IMR-90 (cell line): ENCODE data around the gene ANKRD53. TPM values are rescaled to one million over a fixed set of nuclear protein-coding genes. Genes with fewer than 3 reads are reported as not detected.

Source experiments
- ATAC-seq: fragments of 200-7000 bp; cut with Tn5 transposase; 2 replicates; pipeline ENCODE4 v1.9.1; 2020; ENCODE audit warnings: low read depth, mild to moderate bottlenecking, moderate library complexity
- BruUV-seq: library from RNA; stranded (reverse); fragments of 400-500 nt; replicated peaks from 2 replicates; lab custom pipeline; 2021; lab: Mats Ljungman, UMichigan
- CTCF ChIA-PET: fragments of 300-600 bp; formaldehyde crosslinking; extraction: SDS; loops from one replicate; lab custom pipeline; 2021; ENCODE audit warnings: antibody characterized with exemption; lab: Yijun Ruan, JAX
- POLR2A ChIA-PET: fragments of 300-600 bp; sonication (Branson Sonifier 250); formaldehyde crosslinking; loops from one replicate; lab custom pipeline; 2022; ENCODE audit warnings: antibody characterized with exemption; ENCODE audit not compliant: unreplicated experiment; lab: Charles Lee
- DNase-seq: peaks from one replicate; pipeline ENCODE4 v3.0.0; 2013
- H2AFZ ChIP-seq: replicated peaks from 2 replicates; pipeline ENCODE3; 2013; ENCODE audit warnings: low read length, mild to moderate bottlenecking; ENCODE audit not compliant: poor library complexity
- H2AK5ac ChIP-seq: 2 replicates; pipeline ENCODE4 v1.6.1; 2013; ENCODE audit warnings: low read depth, low read length, inconsistent platforms
- H2AK9ac ChIP-seq: replicated peaks from 2 replicates; pipeline ENCODE3; 2013; ENCODE audit warnings: mild to moderate bottlenecking, low read depth, low read length, moderate library complexity; ENCODE audit not compliant: poor library complexity
- H2BK120ac ChIP-seq: 2 replicates; pipeline ENCODE4 v1.6.1; 2013; ENCODE audit warnings: low read depth, low read length, inconsistent platforms
- H2BK15ac ChIP-seq: 3 replicates; pipeline ENCODE4 v1.6.1; 2013; ENCODE audit warnings: low read depth, low read length, inconsistent platforms
- H2BK20ac ChIP-seq: 2 replicates; pipeline ENCODE4 v1.6.1; 2013; ENCODE audit warnings: low read depth, mild to moderate bottlenecking, inconsistent platforms, low read length, moderate library complexity
- H2BK5ac ChIP-seq: 2 replicates; pipeline ENCODE4 v1.6.1; 2013; ENCODE audit warnings: mild to moderate bottlenecking, low read depth, low read length, inconsistent platforms; ENCODE audit not compliant: poor library complexity, severe bottlenecking
- H3K14ac ChIP-seq: replicated peaks from 2 replicates; pipeline ENCODE4 v1.6.1; 2013; ENCODE audit warnings: low read depth, low read length, inconsistent platforms
- H3K18ac ChIP-seq: 2 replicates; pipeline ENCODE4 v1.6.1; 2013; ENCODE audit warnings: low read depth, low read length, control low read depth
- H3K23ac ChIP-seq: 2 replicates; pipeline ENCODE4 v1.6.1; 2013; ENCODE audit warnings: low read depth, low read length, inconsistent platforms
- H3K27ac ChIP-seq: 2 replicates; pipeline ENCODE4 v1.5.1; 2013; ENCODE audit warnings: mild to moderate bottlenecking, control low read depth, low read length; ENCODE audit not compliant: insufficient read depth
- H3K27me3 ChIP-seq: 2 replicates; pipeline ENCODE4 v1.6.1; 2013; ENCODE audit warnings: low read length; ENCODE audit not compliant: control insufficient read depth, insufficient read depth
- H3K36me3 ChIP-seq: 2 replicates; pipeline ENCODE4 v1.6.1; 2013; ENCODE audit warnings: low read length, mixed read lengths; ENCODE audit not compliant: control insufficient read depth, insufficient read depth
- H3K4ac ChIP-seq: 2 replicates; pipeline ENCODE4 v1.6.1; 2013; ENCODE audit warnings: low read depth, low read length, inconsistent platforms
- H3K4me1 ChIP-seq: 2 replicates; pipeline ENCODE4 v1.6.1; 2013; ENCODE audit warnings: low read length, mixed read lengths; ENCODE audit not compliant: control insufficient read depth, insufficient read depth
- H3K4me2 ChIP-seq: 2 replicates; pipeline ENCODE4 v1.6.1; 2013; ENCODE audit warnings: low read depth, mild to moderate bottlenecking, control low read depth, low read length, moderate library complexity
- H3K4me3 ChIP-seq: 2 replicates; pipeline ENCODE4 v1.5.1; 2013; ENCODE audit warnings: low read depth, mild to moderate bottlenecking, control low read depth, low read length, moderate library complexity; ENCODE audit not compliant: insufficient read depth
- H3K56ac ChIP-seq: 2 replicates; pipeline ENCODE4 v1.6.1; 2013; ENCODE audit warnings: low read length, inconsistent platforms; ENCODE audit not compliant: insufficient read depth; ENCODE audit errors: extremely low read depth
- H3K79me1 ChIP-seq, 2 experiments: 2 replicates each; pipeline ENCODE4 v1.6.1; 2013; ENCODE audit warnings: low read length in 2 of 2, inconsistent platforms in 1 of 2, low read depth in 1 of 2
- H3K9ac ChIP-seq: 2 replicates; pipeline ENCODE4 v1.6.1; 2013; ENCODE audit warnings: low read depth, low read length, control low read depth
- H3K9me1 ChIP-seq: 2 replicates; pipeline ENCODE4 v1.6.1; 2013; ENCODE audit warnings: low read length, inconsistent platforms; ENCODE audit not compliant: insufficient read depth
- H3K9me3 ChIP-seq: 2 replicates; pipeline ENCODE4 v1.6.1; 2013; ENCODE audit warnings: low read length; ENCODE audit not compliant: control insufficient read depth, insufficient read depth
- H4K20me1 ChIP-seq: 2 replicates; pipeline ENCODE4 v1.6.1; 2013; ENCODE audit warnings: low read length, inconsistent platforms; ENCODE audit not compliant: insufficient read depth
- H4K5ac ChIP-seq: 2 replicates; pipeline ENCODE4 v1.6.1; 2013; ENCODE audit warnings: mild to moderate bottlenecking, low read depth, low read length, control low read depth
- H4K8ac ChIP-seq, 2 experiments: 2 replicates each; pipeline ENCODE4 v1.6.1; 2013; ENCODE audit warnings: low read depth in 2 of 2, low read length in 2 of 2, control low read depth in 1 of 2, inconsistent platforms in 1 of 2
- H4K91ac ChIP-seq: 2 replicates; pipeline ENCODE4 v1.6.1; 2013; ENCODE audit warnings: low read depth, low read length, inconsistent platforms; ENCODE audit not compliant: insufficient read depth
- BHLHE40 ChIP-seq: fragments of 150-350 bp; IDR thresholded peaks from 2 replicates; pipeline ENCODE4 v1.6.1; 2016; ENCODE audit warnings: mild to moderate bottlenecking, low read depth, low read length
- CEBPB ChIP-seq: IDR thresholded peaks from 2 replicates; pipeline ENCODE4 v1.6.1; 2012; ENCODE audit warnings: low read depth, low read length, improper control_type of control experiment
- CHD1 ChIP-seq: IDR thresholded peaks from 2 replicates; pipeline ENCODE4 v1.6.1; 2012; ENCODE audit warnings: low read depth, low read length, improper control_type of control experiment
- FOS ChIP-seq: fragments of 150-350 bp; IDR thresholded peaks from 2 replicates; pipeline ENCODE4 v1.6.1; 2016; ENCODE audit warnings: low read depth, low read length
- MAZ ChIP-seq: IDR thresholded peaks from 2 replicates; pipeline ENCODE4 v1.6.1; 2012; ENCODE audit warnings: low read depth, mild to moderate bottlenecking, low read length, improper control_type of control experiment, moderate library complexity, borderline replicate concordance
- MXI1 ChIP-seq: IDR thresholded peaks from 2 replicates; pipeline ENCODE4 v1.6.1; 2012; ENCODE audit warnings: low read depth, mild to moderate bottlenecking, low read length, moderate library complexity, borderline replicate concordance
- NFE2L2 ChIP-seq: fragments of 150-350 bp; IDR thresholded peaks from 2 replicates; pipeline ENCODE4 v1.6.1; 2016; ENCODE audit warnings: low read depth, mild to moderate bottlenecking, low read length
- POLR2A ChIP-seq: IDR thresholded peaks from 2 replicates; pipeline ENCODE4 v1.6.1; 2012; ENCODE audit warnings: mild to moderate bottlenecking, low read depth, low read length
- RAD21 ChIP-seq: IDR thresholded peaks from 2 replicates; pipeline ENCODE4 v1.6.1; 2012; ENCODE audit warnings: low read length, improper control_type of control experiment
- RCOR1 ChIP-seq: IDR thresholded peaks from 2 replicates; pipeline ENCODE4 v1.6.1; 2012; ENCODE audit warnings: mild to moderate bottlenecking, low read length, improper control_type of control experiment; ENCODE audit not compliant: insufficient replicate concordance
- RFX5 ChIP-seq: IDR thresholded peaks from 2 replicates; pipeline ENCODE4 v1.8.0; 2012; ENCODE audit warnings: low read depth, mild to moderate bottlenecking, low read length, moderate library complexity
- WGBS, 2 experiments: methylation state at CpG; one replicate each; pipeline versions ENCODE4 v1.1.5 to v1.1.7; 2013; ENCODE audit warnings: missing lambda C conversion rate in 2 of 2; ENCODE audit not compliant: insufficient read length in 1 of 2; ENCODE audit errors: extremely low coverage in 2 of 2; 5-methylcytosine and 5-hydroxymethylcytosine counted together
- dilution Hi-C: fragments of 300-500 bp; cut with HindIII; formaldehyde crosslinking; loops from one replicate; pipeline ENCODE4 v1.14.3; 2018; ENCODE audit warnings: low sequenced_read_pairs; ENCODE audit not compliant: unreplicated experiment
- in situ Hi-C: fragments of 300-500 bp; cut with MboI; formaldehyde crosslinking; loops from 3 replicates; pipeline ENCODE4 v1.14.3; 2019; ENCODE audit warnings: low sequenced_read_pairs, inconsistent platforms, mixed read lengths
- intact Hi-C: fragments of 100-400 bp; cut with micrococcal nuclease; formaldehyde crosslinking; loops from 2 replicates; pipeline ENCODE4 v1.10.0; 2022
- polyA plus RNA-seq, 3 experiments: library from polyadenylated mRNA; depleted of rRNA; stranded (reverse); fragments of >200 nt; gene quantifications; 2 replicates each; pipeline ENCODE4 v1.2.3, GENCODE V29; 2012; ENCODE audit warnings: low replicate concordance in 1 of 3
- total RNA-seq: library from RNA; depleted of rRNA; stranded (reverse); fragments of >200 nt; gene quantifications from 2 replicates; pipeline ENCODE4 v1.2.3, GENCODE V29; 2012
- TF ChIP-seq, protein P1 (sequence below): conservative IDR thresholded peaks from 2 replicates; pipeline ENCODE4 v1.5.1; 2012; ENCODE audit warnings: mild to moderate bottlenecking, low read depth, low read length, improper control_type of control experiment
- TF ChIP-seq, protein P2 (sequence below): fragments of 150-350 bp; IDR thresholded peaks from 2 replicates; pipeline ENCODE4 v1.6.1; 2017; ENCODE audit warnings: mild to moderate bottlenecking, antibody characterized with exemption, low read length, low read depth
- TF ChIP-seq, protein P3 (sequence below): fragments of 150-350 bp; IDR thresholded peaks from 2 replicates; pipeline ENCODE4 v1.6.1; 2016; ENCODE audit warnings: low read depth, mild to moderate bottlenecking, low read length, moderate library complexity, borderline replicate concordance

The ANKRD53 gene
- total and polyA plus RNA-seq, 2 of the 4 experiments (the other 2 are of a cell fraction): 0.54 to 1.0 TPM

DNA sequence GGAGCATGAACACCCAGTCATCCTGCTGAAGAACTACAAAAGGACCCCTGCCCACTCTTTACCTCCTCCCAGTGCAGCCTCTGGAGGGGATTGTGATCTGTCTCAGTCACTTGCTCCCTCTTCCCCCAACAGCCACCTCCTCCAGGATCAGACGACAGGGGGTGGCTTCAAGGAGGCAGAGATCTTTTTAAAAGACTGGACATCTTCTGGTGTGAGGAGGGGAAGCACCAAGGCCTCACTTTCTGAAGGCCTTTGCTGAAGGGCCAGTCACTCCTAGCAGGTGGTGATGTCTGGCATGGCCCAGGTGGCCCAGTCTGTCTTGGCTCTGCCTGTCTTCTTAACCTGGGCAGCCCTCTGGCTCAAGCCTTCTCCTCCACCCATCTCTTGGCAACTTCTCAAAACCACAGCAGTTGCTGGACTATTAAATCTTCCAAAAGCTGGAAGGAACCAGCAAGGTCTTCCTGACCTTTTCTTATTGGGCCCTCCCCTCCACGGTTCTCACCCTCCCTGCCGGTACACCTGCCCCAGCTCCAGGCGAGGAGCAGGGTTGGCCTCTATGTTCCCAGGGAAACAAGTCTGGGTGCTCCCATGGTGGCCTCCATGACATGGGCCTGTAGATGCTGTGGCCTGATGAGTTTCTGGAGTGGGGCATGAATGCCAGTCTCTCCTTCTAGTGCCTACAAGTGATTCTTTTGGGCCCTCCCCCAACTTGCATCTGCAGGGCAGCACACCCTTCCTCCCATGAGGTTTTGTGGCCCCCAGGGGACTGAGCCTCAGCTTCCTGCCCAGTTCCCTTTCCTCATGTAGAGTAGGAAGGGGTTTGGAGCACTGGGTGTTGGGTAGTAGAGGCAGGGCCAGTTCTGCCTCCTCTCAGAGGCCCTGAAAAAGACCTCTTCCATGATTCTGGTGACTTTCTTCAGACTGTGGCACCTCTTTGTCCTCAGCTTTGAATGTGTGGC is 47.8 kb upstream of the ANKRD53 start:
- ChIA-PET CTCF (no interaction called here), POLR2A (no interaction called here)
- WGBS, 2 experiments: no CpG with 5 or more reads among the region's 4 CpGs
- dilution Hi-C loops (no loop called here), in situ Hi-C loops (no loop called here), intact Hi-C loops (no loop called here)
- no peak overlapping the region for H3K4ac ChIP-seq
- H3K27ac ChIP-seq: no peak overlapping the region
- H3K36me3 ChIP-seq: no peaks in the 10 kb centered on the region; the same call in 1 of the 2 replicates
- ATAC-seq (no peak), DNase-seq (no peak)
- no peak overlapping the region for H4K91ac ChIP-seq
- no peak overlapping the region for H2AK5ac ChIP-seq
- H4K8ac ChIP-seq: no peak overlapping the region
- H3K4me1 ChIP-seq: no peaks in the 10 kb centered on the region
- H3K56ac ChIP-seq: no peak overlapping the region
- H3K23ac ChIP-seq: no peak overlapping the region
- H3K9me3 ChIP-seq: no peaks in the 10 kb centered on the region
- H4K20me1 ChIP-seq: no peaks in the 10 kb centered on the region; the same call in 1 of the 2 replicates
- no peak overlapping the region for H3K18ac ChIP-seq
- no peak overlapping the region for H2AFZ ChIP-seq
- no peak overlapping the region for H2BK15ac ChIP-seq
- H3K79me1 ChIP-seq: no peaks in the 10 kb centered on the region
- H3K27me3 ChIP-seq: peaks cover 3% of the 10 kb centered on the region; the same call in 1 of the 2 replicates
- no peak overlapping the region for H3K4me3 ChIP-seq
- BruUV-seq: no TSS peak
- no peak overlapping the region for H2BK5ac ChIP-seq
- no peak overlapping the region for H3K14ac ChIP-seq
- H2AK9ac ChIP-seq: no peak overlapping the region
- H3K4me2 ChIP-seq: no peak overlapping the region
- H4K5ac ChIP-seq: no peak overlapping the region
- no peak overlapping the region for H2BK20ac ChIP-seq
- no peak for TF ChIP-seq FOS
- no peak for TF ChIP-seq RFX5
- no peak for TF ChIP-seq MAZ
- TF ChIP-seq RCOR1: no peak
- TF ChIP-seq POLR2A: no peak
- TF ChIP-seq, protein P1, sequence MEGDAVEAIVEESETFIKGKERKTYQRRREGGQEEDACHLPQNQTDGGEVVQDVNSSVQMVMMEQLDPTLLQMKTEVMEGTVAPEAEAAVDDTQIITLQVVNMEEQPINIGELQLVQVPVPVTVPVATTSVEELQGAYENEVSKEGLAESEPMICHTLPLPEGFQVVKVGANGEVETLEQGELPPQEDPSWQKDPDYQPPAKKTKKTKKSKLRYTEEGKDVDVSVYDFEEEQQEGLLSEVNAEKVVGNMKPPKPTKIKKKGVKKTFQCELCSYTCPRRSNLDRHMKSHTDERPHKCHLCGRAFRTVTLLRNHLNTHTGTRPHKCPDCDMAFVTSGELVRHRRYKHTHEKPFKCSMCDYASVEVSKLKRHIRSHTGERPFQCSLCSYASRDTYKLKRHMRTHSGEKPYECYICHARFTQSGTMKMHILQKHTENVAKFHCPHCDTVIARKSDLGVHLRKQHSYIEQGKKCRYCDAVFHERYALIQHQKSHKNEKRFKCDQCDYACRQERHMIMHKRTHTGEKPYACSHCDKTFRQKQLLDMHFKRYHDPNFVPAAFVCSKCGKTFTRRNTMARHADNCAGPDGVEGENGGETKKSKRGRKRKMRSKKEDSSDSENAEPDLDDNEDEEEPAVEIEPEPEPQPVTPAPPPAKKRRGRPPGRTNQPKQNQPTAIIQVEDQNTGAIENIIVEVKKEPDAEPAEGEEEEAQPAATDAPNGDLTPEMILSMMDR: no peak
- TF ChIP-seq CEBPB: no peak
- TF ChIP-seq, protein P2, sequence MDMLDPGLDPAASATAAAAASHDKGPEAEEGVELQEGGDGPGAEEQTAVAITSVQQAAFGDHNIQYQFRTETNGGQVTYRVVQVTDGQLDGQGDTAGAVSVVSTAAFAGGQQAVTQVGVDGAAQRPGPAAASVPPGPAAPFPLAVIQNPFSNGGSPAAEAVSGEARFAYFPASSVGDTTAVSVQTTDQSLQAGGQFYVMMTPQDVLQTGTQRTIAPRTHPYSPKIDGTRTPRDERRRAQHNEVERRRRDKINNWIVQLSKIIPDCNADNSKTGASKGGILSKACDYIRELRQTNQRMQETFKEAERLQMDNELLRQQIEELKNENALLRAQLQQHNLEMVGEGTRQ: no peak
- TF ChIP-seq NFE2L2: no peak
- no peak for TF ChIP-seq RAD21
- TF ChIP-seq MXI1: no peak
- no peak for TF ChIP-seq CHD1
- no peak for TF ChIP-seq BHLHE40
- TF ChIP-seq, protein P3, sequence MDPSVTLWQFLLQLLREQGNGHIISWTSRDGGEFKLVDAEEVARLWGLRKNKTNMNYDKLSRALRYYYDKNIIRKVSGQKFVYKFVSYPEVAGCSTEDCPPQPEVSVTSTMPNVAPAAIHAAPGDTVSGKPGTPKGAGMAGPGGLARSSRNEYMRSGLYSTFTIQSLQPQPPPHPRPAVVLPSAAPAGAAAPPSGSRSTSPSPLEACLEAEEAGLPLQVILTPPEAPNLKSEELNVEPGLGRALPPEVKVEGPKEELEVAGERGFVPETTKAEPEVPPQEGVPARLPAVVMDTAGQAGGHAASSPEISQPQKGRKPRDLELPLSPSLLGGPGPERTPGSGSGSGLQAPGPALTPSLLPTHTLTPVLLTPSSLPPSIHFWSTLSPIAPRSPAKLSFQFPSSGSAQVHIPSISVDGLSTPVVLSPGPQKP: no peak
- no peaks in the 10 kb centered on the region for H3K9me1 ChIP-seq
- H2BK120ac ChIP-seq: no peak overlapping the region
- no peak overlapping the region for H3K9ac ChIP-seq
